Erythroblast (primary cell): Measurements from ENCODE around the gene GPR176.

Source experiments
- GATA1 ChIP-seq: IDR thresholded peaks from 2 replicates; pipeline ENCODE4 v1.6.1; 2011; ENCODE audit warnings: low read depth, mild to moderate bottlenecking, control low read depth, low read length, moderate library complexity
- POLR2A ChIP-seq: IDR thresholded peaks from 2 replicates; pipeline ENCODE4 v1.6.1; 2011; ENCODE audit warnings: mild to moderate bottlenecking, low read length

DNA sequence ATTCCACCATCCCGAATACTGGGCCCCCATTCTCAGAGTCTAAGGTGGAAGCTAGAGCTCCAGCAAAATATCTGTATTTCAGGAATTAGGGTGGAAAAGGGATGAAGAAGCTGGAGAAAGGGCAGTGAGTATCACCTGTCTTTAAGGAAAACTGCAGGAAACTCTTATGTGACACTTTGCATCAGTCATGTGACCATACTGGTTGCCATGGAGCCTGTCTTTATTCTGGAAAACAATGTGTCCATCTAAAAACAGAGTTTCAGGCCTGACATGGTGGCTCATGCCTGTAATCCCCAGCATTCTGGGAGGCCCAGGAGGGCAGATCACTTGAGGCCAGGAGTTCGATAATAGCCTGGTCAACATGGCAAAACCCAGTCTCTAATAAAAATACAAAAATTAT lies 84.5 kb downstream of the GPR176 start:
- TF ChIP-seq POLR2A (no peak), GATA1 (no peak)
